Tibial nerve (tissue), 4 donors: ENCODE data around the gene EEF1AKMT4. TPM values are rescaled to one million over a fixed set of nuclear protein-coding genes. Genes with fewer than 3 reads are reported as not detected.

Experiments used
- DNase-seq, 2 donors: peaks; one replicate each; pipeline ENCODE4 v3.0.0-alpha.2; 2019; ENCODE audit warnings: low spot score in 2 of 2
- H3K27ac ChIP-seq, 4 donors: fragments of 200-600 bp; sonication (generic) in 3 of 4; one replicate each; pipeline ENCODE4 v1.5.1; 2017 to 2019; ENCODE audit warnings: mild to moderate bottlenecking in 1 of 4
- H3K27me3 ChIP-seq, 2 donors: fragments of 200-600 bp; sonication (generic) in 1 of 2; one replicate each; pipeline versions ENCODE4 v1.5.1 to v1.6.0; 2017 to 2019
- H3K36me3 ChIP-seq, 3 donors: fragments of 200-600 bp; sonication (generic); one replicate each; pipeline ENCODE4 v1.5.1; 2018 to 2019
- H3K4me1 ChIP-seq, 4 donors: fragments of 200-600 bp; sonication (generic) in 3 of 4; one replicate each; pipeline ENCODE4 v1.5.1; 2017 to 2019
- H3K4me3 ChIP-seq, 4 donors: fragments of 200-600 bp; sonication (generic) in 3 of 4; one replicate each; pipeline ENCODE4 v1.5.1; 2017 to 2019; ENCODE audit warnings: mild to moderate bottlenecking in 1 of 4, moderate library complexity in 1 of 4
- H3K9me3 ChIP-seq, 4 donors: fragments of 200-600 bp; sonication (generic) in 3 of 4; one replicate each; pipeline ENCODE4 v1.5.1; 2017 to 2019
- EP300 ChIP-seq, 2 donors: sonication (generic); formaldehyde crosslinking; IDR thresholded peaks; one replicate each; pipeline ENCODE4 v1.6.1; 2017; ENCODE audit warnings: antibody characterized with exemption in 2 of 2, mild to moderate bottlenecking in 1 of 2
- POLR2A ChIP-seq, 2 donors: fragments of 450-650 bp; IDR thresholded peaks; one replicate each; pipeline ENCODE4 v1.6.1; 2017; ENCODE audit warnings: antibody characterized with exemption in 2 of 2, mild to moderate bottlenecking in 2 of 2, moderate library complexity in 2 of 2
- WGBS, 2 donors: methylation state at CpG; one replicate each; pipeline ENCODE4 v1.1.5; 2018; 5-methylcytosine and 5-hydroxymethylcytosine counted together
- total RNA-seq, 4 donors: library from RNA; depleted of rRNA; stranded (reverse); fragments of >200 nt; gene quantifications; one replicate each; pipeline ENCODE4 v1.1.0, GENCODE V29; 2016
- TF ChIP-seq, protein P1 (sequence below), 5 experiments: fragments of 200-600 bp in 3 of 5; fragments of 450-650 bp in 2 of 5; sonication (generic) in 3 of 5; IDR thresholded peaks; one replicate each; pipeline ENCODE4 v1.5.1; 2016 to 2019; ENCODE audit warnings: antibody characterized with exemption in 5 of 5, mild to moderate bottlenecking in 3 of 5, moderate library complexity in 2 of 5

EEF1AKMT4 gene
- total RNA-seq, 4 donors from 2014 or later, result 0.98 to 4.8 (median 2.5) TPM

DNA sequence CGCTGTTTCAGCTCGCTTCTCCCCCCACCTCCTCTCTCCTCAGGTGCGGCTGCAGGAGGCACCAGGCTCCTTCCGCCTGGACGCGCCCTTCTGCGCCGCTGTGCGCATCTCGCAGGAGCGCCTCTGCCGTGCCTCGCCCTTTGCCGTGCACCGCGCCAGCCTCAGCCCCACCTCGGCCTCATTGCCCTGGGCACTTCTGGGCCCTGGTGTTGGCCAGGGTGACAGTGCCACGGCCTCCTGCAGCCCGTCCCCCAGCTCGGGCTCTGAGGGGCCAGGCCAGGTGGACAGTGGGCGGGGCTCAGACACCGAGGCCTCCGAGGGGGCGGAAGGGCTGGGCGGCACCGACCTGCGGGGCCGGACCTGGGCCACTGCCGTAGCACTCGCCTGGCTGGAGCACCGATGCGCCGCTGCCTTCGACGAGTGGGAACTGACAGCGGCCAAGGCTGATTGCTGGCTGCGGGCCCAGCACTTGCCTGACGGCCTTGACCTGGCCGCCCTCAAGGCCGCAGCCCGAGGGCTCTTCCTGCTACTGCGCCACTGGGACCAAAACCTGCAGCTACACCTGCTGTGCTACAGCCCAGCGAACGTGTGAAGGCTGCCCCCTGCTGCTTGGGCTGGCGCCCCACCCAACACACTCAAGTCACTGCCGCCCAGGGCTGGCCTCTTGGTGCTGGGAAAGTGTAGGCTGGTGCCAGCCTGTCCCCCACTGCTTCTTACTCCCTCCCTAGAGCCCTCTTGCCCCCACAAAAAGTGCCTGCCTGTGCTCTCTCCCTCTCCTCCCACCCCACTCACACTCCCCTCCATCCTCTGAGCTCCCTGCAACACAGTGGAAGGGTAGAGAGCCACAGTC lies 7.8 kb upstream of the EEF1AKMT4 start:
- DNase-seq, result no peak
- H3K4me1 ChIP-seq, result peaks cover 0 to 11% (median 0%) of the 10 kb centered on the region in 4 donors
- no peak overlapping the region for H3K27ac ChIP-seq
- H3K4me3 ChIP-seq, result no peak overlapping the region
- peaks cover 0 to 48% (median 15%) of the 10 kb centered on the region in 3 donors for H3K36me3 ChIP-seq
- H3K9me3 ChIP-seq, result no peaks in the 10 kb centered on the region
- H3K27me3 ChIP-seq, result no peaks in the 10 kb centered on the region
- 34 to 51% methylated on average over 14 to 22 of the region's 46 CpGs for WGBS, 2 donors
- TF ChIP-seq, protein P1, sequence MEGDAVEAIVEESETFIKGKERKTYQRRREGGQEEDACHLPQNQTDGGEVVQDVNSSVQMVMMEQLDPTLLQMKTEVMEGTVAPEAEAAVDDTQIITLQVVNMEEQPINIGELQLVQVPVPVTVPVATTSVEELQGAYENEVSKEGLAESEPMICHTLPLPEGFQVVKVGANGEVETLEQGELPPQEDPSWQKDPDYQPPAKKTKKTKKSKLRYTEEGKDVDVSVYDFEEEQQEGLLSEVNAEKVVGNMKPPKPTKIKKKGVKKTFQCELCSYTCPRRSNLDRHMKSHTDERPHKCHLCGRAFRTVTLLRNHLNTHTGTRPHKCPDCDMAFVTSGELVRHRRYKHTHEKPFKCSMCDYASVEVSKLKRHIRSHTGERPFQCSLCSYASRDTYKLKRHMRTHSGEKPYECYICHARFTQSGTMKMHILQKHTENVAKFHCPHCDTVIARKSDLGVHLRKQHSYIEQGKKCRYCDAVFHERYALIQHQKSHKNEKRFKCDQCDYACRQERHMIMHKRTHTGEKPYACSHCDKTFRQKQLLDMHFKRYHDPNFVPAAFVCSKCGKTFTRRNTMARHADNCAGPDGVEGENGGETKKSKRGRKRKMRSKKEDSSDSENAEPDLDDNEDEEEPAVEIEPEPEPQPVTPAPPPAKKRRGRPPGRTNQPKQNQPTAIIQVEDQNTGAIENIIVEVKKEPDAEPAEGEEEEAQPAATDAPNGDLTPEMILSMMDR (IDR thresholded peaks at IDR 0.05), result peak in 2 of 5 experiments; percentile 8 to 17
- TF ChIP-seq EP300 (IDR thresholded peaks at IDR 0.05) (no peak), POLR2A (IDR thresholded peaks at IDR 0.05) (no peak)

DNA sequence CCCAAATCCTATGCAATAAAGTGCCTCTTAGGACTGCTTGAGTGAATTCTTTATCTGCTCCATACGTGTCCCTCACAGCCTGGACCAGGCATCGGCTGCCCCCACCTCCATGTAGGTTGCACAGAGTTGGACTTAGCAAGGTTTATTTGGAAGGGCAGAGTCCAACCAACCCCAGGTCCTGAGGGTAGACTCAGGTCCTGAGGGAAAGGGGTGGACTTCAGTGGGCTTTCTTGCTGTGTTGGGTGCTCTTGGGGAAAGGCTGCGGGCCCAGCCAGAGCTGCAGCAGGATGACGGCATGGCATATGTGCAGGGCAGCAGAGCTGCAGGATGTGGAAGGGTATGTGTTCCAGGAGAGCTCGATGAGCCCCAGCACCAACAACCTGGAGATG lies 7.2 kb upstream of the EEF1AKMT4 start:
- H3K9me3 ChIP-seq, result no peaks in the 10 kb centered on the region
- peaks cover 0 to 48% (median 15%) of the 10 kb centered on the region in 3 donors for H3K36me3 ChIP-seq
- TF ChIP-seq EP300 (IDR thresholded peaks at IDR 0.05) (no peak), POLR2A (IDR thresholded peaks at IDR 0.05) (no peak)
- TF ChIP-seq, protein P1 (IDR thresholded peaks at IDR 0.05), result no peak
- 76 to 78% methylated on average over 5 of the region's 5 CpGs for WGBS, 2 donors
- DNase-seq, result no peak
- no peak overlapping the region for H3K27ac ChIP-seq
- no peak overlapping the region for H3K4me3 ChIP-seq
- peaks cover 0 to 17% (median 0%) of the 10 kb centered on the region in 4 donors for H3K4me1 ChIP-seq
- H3K27me3 ChIP-seq, result no peaks in the 10 kb centered on the region

DNA sequence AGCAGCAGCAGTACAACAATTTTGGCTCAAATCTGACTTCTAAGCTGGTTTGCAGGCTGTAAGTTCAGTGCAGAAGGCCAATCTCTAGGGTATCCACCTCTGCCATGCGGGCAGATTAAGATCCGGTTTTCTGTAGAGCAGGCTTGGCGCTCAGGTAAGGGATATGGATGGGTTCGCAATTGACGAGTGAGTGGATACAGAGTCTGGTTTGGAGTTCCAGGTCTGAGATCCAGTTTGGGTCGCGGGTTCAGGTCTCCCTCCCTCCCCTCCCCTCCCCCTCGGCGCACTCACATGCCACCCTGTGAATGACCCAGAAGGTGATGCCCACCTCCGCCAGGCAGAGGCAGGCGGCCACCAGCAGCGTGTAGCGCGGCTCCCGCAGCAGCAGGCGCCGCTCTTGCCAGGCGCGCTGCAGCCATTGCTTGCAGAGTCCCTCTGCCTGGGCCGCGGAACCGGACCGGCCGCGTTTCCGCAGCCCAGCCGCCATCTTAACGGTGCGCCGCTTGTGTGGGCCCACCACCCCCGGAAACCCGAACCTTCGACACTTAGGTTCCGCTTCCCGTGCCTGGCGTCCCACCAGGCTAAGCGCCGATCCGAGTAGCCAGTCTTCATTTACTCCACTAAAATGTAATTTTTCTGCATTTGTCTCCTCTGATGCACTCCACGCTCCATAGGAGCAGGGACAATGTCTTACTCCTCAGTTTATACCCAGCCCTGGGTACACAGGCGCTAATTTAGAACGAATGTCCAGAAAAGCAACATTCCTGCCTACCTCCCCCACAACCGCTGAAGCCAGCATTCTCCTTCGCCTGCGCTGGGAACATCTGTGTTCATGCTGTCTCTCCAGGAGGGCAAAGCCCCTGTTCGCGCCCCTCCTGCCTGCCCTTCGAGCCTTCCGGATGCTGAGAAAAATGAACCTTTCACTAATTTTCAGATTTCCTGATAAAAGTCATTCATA lies 739 bp upstream of the EEF1AKMT4 start, which contains the start of gene ALG3:
TSS of gene ALG3 (minus strand) at position 509 of the 958 bp plus-strand sequence. CDS start at position 487, 22 bp downstream.
- H3K36me3 ChIP-seq, result peaks cover 0 to 24% (median 4%) of the 10 kb centered on the region in 3 donors
- 0 to 1% methylated on average over 35 to 38 of the region's 49 CpGs for WGBS, 2 donors
- TF ChIP-seq EP300 (IDR thresholded peaks at IDR 0.05) (peak in 1 of 2 donors; percentile 81), POLR2A (IDR thresholded peaks at IDR 0.05) (peak; percentile 28 to 36)
- TF ChIP-seq, protein P1 (IDR thresholded peaks at IDR 0.05), result peak in 1 of 5 experiments; percentile 8
- H3K27ac ChIP-seq, result peak within 1 kb of the TSS; percentile 44 to 86 (median 82)
- no peaks in the 10 kb centered on the region for H3K27me3 ChIP-seq
- H3K4me3 ChIP-seq, result peak within 1 kb of the TSS; percentile 64 to 76 (median 74)
- H3K4me1 ChIP-seq, result peaks cover 0 to 26% (median 6%) of the 10 kb centered on the region in 4 donors
- no peaks in the 10 kb centered on the region for H3K9me3 ChIP-seq
- DNase-seq, result peak; percentile 63 to 84

DNA sequence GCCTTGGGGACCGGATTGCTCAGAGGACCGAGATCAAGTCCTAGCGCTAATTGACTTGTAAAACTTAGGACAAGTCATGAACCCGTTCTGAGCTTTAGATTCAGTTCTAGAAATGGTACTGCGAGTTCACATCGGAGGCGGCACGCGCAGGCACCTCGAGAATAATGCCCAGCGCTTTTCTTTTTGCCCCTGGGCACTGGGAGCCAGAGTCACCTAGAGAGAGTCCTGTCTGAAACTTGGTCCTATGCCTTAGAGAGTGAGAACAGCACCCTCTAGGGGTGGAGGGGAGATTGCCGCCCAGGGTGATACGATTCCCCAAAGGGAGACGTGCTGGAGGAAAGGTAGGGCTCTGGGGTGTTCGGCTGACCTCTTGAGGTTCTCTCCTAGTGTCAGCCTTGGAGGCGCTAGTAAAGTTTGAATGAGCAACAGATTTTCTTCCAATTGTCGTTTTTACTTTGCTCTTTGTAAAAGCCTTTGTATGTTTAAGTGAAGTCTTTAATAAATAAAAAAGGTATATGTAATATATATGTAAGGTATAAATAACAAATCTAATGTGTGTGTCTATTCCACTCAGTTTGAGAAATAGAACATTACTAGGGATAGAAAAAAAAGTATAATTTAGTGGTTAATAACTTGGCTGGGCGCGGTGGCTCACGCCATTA lies 826 bp downstream of the EEF1AKMT4 start:
- TF ChIP-seq POLR2A (IDR thresholded peaks at IDR 0.05) (no peak), EP300 (IDR thresholded peaks at IDR 0.05) (no peak)
- TF ChIP-seq, protein P1 (IDR thresholded peaks at IDR 0.05), result peak; percentile 64 to 92 (median 89)
- peak overlapping the region; percentile 64 to 76 (median 74) for H3K4me3 ChIP-seq
- H3K4me1 ChIP-seq, result peaks cover 0 to 26% (median 6%) of the 10 kb centered on the region in 4 donors
- DNase-seq, result peak; percentile 83 to 93
- 12 to 18% methylated on average over 15 to 20 of the region's 20 CpGs for WGBS, 2 donors
- H3K27ac ChIP-seq, result peak overlapping the region in 3 of 4 donors; percentile 30 to 86 (median 84)
- no peaks in the 10 kb centered on the region for H3K9me3 ChIP-seq
- H3K36me3 ChIP-seq, result peaks cover 0 to 8% (median 0%) of the 10 kb centered on the region in 3 donors
- H3K27me3 ChIP-seq, result no peaks in the 10 kb centered on the region
